ENCODE measurements around the gene GTF2F2.
"Not testable (repeated sequence)": the region's sequence is repeated elsewhere in the genome, so short reads cannot be mapped to it uniquely, and the experiment has no call there.

GTF2F2 gene

GRCh38 chr13:45180303-45180702 lies 60.0 kb downstream of the GTF2F2 start:
- no peak for DNase-seq (ENCODE audit: low read depth)

DNA sequence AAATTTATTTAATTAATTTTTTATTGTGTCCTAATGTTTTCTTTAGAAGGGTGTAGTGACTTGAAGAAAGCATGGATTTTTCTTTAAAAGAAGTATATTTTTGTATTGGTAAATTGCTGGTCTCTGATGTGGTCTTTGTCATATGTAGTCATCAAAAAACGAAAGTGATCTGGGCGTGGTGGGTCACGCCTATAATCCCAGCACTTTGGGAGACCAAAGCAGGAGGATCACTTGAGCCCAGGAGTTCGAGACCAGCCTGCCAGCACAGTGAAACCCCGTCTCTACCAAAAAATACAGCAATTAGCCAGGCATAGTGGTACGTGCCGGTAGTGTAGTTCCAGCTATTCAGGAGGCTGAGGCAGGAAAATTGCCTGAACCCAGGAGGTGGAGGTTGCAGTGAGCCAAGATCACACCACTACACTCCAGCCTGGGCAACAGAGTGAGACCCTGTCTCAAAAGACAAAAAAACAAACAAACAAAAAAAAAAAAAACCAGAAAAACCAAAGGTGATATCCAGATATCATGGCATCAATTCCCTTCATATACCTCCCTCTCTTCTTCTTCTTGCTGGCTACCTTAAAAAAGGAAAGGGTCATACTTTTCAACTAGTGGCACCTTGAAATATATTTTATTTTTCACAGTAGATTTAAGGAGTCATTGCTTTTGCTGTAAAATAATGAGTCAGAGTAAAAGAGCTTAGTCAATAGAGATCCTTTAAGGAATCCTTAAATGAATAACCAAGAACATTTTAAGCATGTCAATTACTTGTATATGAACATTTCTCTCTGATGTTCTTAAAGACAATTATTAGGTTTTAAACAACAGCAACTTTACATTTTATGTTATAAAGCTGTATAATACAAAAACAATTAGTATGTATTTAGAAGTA lies 60.6 kb downstream of the GTF2F2 start:
- DNase-seq (ENCODE audit: low read depth) = no peak

- DNase-seq (ENCODE audit: low read depth) = no peak
Observed at GRCh38 chr13:45184693-45185092, 64.4 kb downstream of the GTF2F2 start.

DNA sequence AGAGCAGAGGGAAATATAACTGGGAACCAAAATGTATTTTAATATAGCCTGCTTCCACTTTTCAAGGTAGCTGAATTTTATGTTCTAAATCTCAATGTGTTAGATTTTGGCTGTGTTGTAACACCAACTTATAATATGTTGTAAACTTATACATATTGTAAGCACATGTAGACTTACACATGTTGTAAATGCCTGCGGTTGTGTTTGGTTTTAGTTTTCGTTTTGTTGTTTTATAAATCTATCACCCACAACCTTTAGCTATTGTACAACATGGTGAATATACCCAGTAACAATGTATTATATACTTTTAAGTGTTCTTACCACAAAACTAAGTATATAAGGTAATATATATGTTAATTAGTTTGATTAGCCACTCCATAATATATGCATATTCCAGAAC lies 65.0 kb downstream of the GTF2F2 start:
- DNase-seq (ENCODE audit: low read depth) = no peak

DNA sequence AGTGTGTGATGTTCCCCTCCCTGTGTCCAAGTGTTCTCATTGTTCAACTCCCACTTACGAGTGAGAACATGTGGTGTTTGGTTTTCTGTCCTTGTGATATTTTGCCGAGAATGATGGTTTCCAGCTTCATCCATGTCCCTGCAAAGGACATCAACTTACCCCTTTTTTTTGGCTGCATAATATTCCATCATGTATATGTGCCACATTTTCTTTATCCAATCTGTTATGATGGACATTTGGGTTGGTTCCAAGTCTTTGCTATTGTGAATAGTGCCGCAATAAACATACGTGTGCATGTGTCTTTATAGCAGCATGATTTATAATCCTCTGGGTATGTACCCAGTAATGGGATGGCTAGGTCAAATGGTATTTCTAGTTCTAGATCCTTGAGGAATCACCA lies 68.8 kb downstream of the GTF2F2 start:
- DNase-seq (ENCODE audit: low read depth) = not testable (repeated sequence)

DNA sequence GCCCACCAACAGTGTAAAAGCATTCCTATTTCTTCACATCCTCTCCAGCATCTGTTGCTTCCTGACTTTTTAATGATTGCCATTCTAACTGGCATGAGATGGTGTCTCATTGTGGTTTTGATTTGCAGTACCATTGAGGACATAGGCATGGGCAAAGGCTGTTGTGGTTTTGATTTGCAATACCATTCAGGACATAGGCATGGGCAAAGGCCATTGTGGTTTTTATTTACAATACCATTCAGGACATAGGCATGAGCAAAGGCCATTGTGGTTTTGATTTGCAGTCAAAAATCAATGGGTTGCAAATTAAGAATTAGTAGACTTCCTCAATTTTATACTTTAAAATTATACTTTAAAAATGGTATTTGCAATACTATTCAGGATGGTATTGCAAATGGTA lies 69.2 kb downstream of the GTF2F2 start:
- DNase-seq (ENCODE audit: low read depth) = not testable (repeated sequence)

GRCh38 chr13:45191874-45192273 lies 71.6 kb downstream of the GTF2F2 start:
- DNase-seq (ENCODE audit: low read depth) = no peak

- DNase-seq (ENCODE audit: low read depth) = no peak
Observed at GRCh38 chr13:45194081-45194939, 74.0 kb downstream of the GTF2F2 start.

- DNase-seq (ENCODE audit: low read depth) = no peak
Observed at GRCh38 chr13:45195421-45195820, 75.1 kb downstream of the GTF2F2 start.

- DNase-seq (ENCODE audit: low read depth) = no peak
Observed at GRCh38 chr13:45196096-45196495, 75.8 kb downstream of the GTF2F2 start.

DNA sequence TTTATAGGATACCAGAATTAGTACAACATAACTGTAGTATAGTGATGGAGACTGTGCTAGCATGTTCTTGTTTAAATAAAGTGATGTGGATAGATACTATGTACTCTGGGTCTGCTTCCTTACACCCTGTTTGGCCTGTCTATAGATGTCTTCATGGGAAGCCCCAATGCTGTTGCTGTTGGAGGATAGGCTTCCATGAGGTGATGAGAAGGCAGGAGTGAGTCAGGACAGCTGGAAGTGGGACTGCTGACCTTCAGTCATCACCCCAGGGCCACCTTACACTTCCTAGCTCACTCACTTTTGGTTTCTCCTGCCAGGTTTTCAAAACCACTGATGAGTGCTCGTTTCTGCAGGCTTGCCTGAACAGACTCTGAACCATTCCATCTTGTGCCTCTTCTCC lies 76.3 kb downstream of the GTF2F2 start:
- DNase-seq (ENCODE audit: low read depth) = no peak

DNA sequence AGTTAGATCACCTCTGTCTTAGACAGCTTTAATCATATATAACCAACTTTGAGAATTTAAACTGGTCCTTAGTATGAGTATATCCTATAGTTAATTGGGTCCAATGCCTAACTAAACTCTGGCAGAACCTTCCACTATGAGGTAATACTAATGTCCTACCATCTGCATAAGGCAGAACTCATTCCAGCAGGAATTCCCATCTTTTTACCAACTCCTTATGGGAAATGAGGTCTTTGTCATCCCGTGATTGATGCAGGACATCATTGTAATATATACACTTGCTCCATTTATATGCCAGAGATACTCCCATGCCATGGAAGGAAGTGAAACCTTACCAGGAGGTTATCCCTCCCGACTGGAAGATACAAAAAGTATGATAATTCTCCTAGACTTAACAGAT lies 77.7 kb downstream of the GTF2F2 start:
- DNase-seq (ENCODE audit: low read depth) = no peak

DNA sequence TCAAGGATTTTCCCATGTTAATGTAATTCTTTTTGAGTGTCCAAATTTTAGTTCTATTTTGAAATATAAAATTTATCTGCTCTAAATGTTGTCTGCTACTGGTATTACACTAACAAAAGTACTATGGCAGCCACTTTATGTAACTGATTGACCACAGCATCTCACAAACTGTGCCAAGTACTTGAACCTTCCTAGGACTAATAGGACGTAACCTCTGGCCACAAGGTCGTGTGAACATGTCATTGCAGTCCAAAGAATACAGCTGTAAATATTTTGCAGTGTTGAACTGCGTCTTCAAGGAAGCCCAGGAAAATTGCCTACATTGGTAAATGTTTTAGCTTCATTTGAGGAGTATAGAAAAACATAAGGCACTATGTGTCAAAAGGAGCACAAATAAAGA lies 78.6 kb downstream of the GTF2F2 start:
- no peak for DNase-seq (ENCODE audit: low read depth)

- no peak for DNase-seq (ENCODE audit: low read depth)
Observed at GRCh38 chr13:45199711-45200110, 79.4 kb downstream of the GTF2F2 start.

DNA sequence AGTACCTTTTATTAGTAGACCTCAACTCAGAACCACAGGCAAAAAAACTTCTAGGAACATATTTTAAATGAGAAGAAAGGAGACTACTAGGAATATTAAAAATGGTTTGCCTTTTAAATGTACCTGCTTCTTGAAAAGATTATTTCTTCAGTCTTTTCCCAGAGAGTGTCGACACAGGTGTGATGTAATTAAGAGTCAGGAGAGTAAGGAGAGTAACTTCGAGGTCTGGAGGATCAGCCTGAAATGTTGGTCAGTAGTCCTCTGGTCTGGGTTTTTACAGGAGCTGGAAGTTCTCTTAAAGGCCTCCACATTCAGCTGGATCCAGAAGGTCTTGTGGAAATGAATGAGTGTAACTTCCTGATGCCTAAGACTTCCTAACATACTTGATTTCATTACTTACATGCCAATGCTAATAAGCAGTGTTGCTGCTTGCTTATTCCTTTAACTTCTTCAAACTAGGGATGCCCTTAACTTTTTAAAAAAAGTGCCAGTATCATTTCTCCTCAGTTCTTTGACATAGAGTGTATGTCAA lies 80.5 kb downstream of the GTF2F2 start, which contains the start of gene KCTD4:
Gene KCTD4, minus strand, starts transcription at position 345 of the 532 bp plus-strand sequence. CDS start 6,478 bp downstream, outside the sequence.
- DNase-seq (ENCODE audit: low read depth) = no peak

GRCh38 chr13:45205124-45205523 lies 84.8 kb downstream of the GTF2F2 start:
- DNase-seq (ENCODE audit: low read depth) = no peak

- DNase-seq (ENCODE audit: low read depth) = no peak
Observed at GRCh38 chr13:45206340-45206739, 86.0 kb downstream of the GTF2F2 start.

DNA sequence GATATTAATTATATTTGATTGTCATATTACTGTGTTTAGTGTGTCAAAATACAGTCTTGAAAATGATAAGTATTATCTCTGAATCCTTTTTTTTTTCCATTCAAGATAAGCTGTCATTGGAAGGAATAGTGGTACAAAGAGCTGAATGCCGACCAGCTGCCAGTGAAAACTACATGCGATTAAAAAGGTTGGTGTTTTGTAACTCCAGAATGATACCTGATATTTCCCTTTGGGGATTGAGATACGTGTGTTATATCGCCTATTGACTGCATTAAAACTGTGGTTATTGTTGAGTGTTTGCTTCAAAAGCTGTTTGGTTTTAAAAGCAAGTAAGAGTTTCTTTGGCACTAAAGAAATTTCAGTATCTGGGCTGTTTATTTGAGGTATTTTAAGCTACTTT lies 87.0 kb downstream of the GTF2F2 start:
- no peak for DNase-seq (ENCODE audit: low read depth)

DNA sequence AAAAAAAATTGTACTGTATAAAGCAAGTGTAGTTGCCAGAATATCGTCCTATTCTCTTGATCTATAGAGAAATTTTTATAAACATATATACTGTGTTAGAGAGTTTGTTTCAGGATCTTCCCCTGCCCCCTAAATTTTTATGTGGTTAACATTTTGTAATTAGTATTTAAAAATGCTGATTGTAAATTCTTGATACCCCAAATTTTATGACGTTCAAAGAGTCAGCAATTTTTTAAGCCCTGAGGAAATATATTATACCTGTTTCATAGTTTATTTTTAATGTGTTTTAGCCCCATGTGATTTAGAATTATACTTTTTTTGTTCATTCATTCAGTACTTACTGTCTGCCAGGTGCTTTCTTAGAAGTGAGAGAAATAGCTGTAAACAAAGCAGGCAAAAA lies 87.8 kb downstream of the GTF2F2 start:
- no peak for DNase-seq (ENCODE audit: low read depth)

DNA sequence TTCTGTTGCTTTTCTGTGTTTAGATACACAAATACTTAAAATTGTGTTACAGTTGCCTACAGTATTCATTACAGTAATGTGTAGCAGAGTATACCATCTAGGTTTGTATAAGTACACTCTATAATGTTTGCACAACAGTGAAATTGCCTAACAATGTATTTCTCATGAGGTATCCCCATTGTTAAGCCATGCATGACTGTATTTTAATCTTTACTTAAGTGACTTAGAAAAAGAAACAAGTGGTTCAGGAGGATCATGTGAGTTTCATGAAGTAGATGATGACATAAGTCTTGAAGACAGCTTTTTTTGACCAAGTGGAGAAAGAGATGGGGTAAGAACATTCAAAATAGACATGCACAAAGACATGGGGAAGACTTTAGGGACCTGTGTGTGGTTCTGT lies 88.9 kb downstream of the GTF2F2 start:
- no peak for DNase-seq (ENCODE audit: low read depth)

DNA sequence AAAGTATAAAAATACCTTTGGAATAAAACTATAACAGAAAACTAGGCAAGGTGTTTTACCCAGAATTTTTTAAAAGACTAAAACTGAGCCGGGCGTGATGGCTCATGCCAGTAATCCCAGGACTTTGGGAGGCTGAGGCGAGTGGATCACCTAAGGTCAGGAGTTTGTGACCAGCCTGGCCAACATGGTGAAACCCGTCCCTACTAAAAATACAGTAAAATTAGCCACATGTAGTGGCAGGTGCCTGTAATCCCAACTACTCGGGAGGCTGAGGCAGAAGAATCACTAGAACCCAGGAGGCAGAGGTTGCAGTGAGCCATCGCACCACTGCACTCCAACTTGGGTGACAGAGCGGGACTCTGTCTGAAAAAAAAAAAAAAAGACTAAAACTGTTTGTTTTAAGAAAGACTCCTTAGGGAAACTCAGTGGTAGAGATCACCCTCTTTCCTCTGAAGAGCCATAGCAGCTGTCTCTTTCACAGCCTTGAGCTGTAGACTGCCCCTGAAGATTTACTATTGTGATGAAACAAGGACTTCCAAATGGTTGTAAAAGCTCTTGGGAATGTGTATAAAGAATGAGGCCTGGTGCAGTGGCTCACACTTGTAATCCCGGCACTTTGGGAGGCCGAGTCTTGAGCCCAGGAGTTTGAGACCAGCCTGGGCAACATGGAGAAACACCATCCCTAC lies 95.2 kb downstream of the GTF2F2 start:
- no peak for DNase-seq (ENCODE audit: low read depth)

GRCh38 chr13:45216193-45216592 lies 95.9 kb downstream of the GTF2F2 start:
- DNase-seq (ENCODE audit: low read depth) = no peak
